GM12875 (cell line): ENCODE data around the gene PFN3.
"Not testable (repeated sequence)": the region's sequence is repeated elsewhere in the genome, so short reads cannot be mapped to it uniquely, and the experiment has no call there.

Source experiments
- H3K4me3 ChIP-seq: one replicate; pipeline ENCODE4 v1.5.1; 2011; ENCODE audit warnings: low read depth, low read length, control low read depth
- TF ChIP-seq, protein P1 (sequence below): IDR thresholded peaks from 2 replicates; pipeline ENCODE4 v1.5.1; 2011; ENCODE audit warnings: low read depth, mild to moderate bottlenecking, control low read depth, inconsistent platforms, low read length, moderate library complexity, borderline replicate concordance; ENCODE audit not compliant: insufficient read depth

The PFN3 gene

DNA sequence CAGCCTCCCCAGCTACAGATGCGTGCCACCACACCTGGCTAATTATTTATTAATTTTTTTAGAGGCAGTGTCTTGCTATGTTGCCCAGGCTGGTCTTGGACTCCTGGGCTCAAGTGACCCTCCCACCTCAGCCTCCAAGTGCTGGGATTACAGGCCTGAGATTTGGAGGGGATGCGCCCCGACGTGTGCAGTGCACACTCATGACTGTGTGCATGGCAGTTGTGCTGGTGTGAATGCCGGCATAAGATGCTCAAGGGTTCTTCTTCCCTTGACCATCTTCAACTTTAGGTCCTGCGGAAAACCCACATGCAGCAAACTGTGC, 19.7 kb downstream of the PFN3 start:
- TF ChIP-seq, protein P1, sequence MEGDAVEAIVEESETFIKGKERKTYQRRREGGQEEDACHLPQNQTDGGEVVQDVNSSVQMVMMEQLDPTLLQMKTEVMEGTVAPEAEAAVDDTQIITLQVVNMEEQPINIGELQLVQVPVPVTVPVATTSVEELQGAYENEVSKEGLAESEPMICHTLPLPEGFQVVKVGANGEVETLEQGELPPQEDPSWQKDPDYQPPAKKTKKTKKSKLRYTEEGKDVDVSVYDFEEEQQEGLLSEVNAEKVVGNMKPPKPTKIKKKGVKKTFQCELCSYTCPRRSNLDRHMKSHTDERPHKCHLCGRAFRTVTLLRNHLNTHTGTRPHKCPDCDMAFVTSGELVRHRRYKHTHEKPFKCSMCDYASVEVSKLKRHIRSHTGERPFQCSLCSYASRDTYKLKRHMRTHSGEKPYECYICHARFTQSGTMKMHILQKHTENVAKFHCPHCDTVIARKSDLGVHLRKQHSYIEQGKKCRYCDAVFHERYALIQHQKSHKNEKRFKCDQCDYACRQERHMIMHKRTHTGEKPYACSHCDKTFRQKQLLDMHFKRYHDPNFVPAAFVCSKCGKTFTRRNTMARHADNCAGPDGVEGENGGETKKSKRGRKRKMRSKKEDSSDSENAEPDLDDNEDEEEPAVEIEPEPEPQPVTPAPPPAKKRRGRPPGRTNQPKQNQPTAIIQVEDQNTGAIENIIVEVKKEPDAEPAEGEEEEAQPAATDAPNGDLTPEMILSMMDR = no peak

DNA sequence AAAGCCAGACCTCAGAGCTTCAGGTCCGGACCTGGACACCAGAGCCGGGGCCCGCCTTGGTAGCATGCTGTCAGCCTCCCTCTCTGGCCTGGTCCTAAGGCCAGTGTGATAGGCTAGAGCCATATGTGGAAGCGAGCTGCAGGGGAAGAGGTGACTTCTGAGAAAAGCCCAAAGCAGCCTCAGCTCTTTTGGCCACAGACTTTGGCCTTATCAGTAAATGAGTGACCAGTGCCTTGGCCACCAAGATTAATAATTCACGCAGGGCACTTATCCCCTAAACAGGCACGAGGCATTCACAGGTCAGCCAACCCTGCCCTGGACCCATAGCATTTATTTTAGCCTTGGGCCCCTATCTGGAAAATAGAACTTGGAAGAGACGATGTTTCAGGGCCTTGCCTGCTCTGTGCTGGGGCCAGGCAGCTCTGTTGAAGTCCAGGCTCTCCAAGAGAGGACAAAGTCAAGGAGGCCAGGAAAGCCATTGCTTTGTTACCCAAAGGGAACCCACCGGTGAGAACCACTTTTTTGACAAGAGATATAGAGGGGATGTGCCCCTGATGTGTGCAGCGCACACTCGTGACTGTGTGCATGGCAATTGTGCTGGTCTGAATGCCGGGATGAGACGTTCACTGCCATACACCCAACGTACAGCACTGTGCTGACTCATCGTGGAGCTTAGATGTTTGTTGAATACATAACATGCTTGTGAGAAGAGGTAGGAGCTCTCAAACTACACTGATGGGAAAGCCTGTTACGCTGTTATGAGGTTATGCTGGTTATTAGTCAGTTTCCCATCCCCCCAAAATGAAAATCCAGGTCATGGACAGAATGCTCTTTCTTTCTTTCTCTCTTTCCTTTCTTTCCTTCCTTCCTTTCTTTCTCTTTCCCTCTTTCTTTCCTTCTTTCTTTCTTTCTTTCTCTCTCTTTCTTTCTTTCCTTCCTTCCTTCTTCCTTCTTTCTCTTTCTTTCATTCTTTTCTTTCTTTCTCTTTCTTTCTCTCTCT, 21.3 kb downstream of the PFN3 start:
- TF ChIP-seq, protein P1 = no peak
- H3K4me3 ChIP-seq = no peak overlapping the region

More for the DNA sequence above, 19.7 kb downstream of the PFN3 start:
- H3K4me3 ChIP-seq = no peak overlapping the region

DNA sequence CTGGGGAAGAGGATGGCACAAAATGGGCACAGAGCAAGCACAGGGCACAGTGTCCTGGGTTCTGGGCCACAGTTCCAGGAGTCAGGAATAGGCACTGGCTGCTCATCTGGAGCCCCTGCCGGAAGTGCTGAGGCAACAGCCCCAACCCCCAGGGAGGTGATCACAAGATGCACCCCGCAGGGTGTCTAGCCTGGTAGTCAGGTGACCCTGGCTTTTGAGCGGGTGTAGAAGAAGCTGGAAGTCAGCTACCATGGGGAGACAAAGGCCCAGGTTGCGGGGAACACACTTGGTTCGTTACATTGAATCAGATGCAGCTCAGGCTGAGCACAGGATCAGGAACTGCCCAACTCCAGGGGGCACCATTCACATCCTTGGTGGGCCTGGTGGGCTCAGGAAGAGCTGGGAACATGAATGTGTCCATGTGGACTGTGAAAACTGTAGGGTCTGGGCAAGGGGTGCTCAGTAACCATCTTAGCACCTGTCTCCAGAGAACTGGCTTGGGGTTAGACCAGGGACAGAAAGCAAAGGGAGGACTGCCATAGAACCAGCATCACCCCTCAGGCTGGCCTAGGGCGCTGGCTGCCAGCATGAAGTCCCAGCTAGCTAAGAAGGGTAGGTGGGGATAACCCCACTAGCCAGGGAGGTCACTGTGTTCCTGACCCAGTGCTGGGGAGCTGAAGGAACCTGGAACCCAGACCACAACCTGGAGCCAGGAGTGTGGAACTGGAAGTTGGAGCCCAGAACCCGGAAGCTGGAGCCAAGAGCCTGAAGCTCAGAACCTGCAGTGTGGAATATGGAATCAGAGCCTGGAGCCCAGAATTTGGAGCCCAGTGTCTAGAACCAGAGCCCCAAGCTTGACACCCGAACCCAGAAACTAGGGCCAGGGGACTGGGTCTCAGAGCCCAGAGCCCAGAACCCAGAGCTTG, 22.3 kb downstream of the PFN3 start:
- H3K4me3 ChIP-seq = no peak overlapping the region
- TF ChIP-seq, protein P1 = no peak

DNA sequence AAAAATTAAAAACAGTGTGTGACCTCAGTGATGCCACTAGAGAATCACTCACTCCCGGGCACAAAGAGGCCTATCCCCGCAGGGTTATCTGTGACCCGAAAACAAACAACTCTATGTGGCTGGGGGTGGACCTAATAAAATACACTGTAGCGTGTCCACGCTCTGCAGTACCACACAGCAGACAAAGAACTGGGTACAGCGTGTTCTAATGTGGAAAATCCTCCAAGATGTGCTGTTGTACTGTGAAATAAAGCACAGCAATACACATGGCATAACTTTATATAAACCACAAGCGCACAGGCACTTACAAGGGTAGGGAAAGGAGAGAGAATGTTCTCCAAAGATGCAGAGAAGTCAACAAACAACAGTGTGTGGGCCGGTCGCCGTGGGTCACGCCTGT, 24.4 kb downstream of the PFN3 start:
- TF ChIP-seq, protein P1 = no peak
- H3K4me3 ChIP-seq = no peak overlapping the region

DNA sequence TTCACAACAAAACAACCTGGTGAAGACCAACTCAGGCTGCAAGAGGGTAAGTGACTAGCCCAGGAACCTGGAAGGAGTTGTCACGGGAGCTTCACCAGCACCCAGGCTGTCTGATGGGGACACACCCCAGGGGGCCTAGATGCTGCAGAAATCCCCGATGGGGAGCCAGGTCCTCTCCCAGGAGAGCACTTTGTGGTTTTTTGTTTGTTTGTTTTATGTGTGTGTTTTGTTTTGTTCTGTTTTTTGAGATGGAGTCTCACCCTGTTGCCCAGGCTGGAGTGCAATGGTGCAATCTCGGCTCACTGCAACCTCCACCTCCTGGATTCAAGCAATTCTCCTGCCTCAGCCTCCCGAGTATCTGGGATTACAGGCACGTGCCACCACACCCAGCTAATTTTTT, 24.9 kb downstream of the PFN3 start:
- not testable (repeated sequence) for H3K4me3 ChIP-seq

DNA sequence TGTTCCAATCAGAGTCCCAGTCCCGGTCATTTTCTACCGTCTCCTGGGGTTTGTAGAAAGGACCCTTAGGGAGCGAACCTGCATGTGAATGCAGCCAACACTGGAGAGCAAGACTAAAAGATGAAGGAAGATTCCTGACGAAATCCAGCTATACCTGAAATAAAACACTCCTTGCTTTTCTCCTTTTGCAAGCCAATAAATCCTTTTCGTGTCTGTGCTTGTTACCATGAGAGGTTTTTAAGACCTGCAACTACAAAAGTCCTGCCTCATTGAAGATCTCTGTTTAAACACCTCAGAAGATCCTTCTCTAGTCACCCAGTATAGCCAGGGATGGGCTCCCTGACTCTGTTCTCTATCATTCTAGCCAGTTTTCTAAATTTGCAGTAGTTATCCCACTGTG, 26.2 kb downstream of the PFN3 start:
- TF ChIP-seq, protein P1 = no peak
- H3K4me3 ChIP-seq = no peak overlapping the region

DNA sequence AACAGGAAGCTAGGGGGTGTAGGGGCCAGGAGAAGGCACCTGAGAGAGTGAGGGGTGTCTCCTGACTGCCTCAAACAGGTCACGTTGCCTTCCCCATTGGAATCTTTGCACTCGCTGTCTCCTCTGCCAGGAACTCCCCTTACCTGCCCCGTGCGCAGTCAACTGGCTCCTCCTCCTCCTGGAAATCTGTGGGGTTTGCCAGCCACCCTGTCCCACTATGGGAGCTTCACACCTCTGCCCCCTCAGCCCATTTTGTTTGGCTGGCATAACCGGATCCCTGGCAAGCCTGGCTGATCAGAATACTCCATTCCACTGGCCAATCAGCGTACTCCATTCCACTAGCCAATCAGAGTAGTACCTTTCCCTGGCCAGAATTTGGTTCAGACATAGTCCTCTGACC, 26.7 kb downstream of the PFN3 start:
- TF ChIP-seq, protein P1 = no peak

More for the DNA sequence above, 26.7 kb downstream of the PFN3 start:
- no peak overlapping the region for H3K4me3 ChIP-seq
